HG02588 (cell line): ENCODE measurements around the gene OR5B2.
"Not testable (repeated sequence)": the region's sequence is repeated elsewhere in the genome, so short reads cannot be mapped to it uniquely, and the experiment has no call there.

Source experiments
- ATAC-seq: cut with Tn5 transposase; IDR thresholded peaks from one replicate; pipeline ENCODE4 v1.9.1; 2021; ENCODE audit warnings: mild to moderate bottlenecking, moderate library complexity; ENCODE audit not compliant: unreplicated experiment

The OR5B2 gene

DNA sequence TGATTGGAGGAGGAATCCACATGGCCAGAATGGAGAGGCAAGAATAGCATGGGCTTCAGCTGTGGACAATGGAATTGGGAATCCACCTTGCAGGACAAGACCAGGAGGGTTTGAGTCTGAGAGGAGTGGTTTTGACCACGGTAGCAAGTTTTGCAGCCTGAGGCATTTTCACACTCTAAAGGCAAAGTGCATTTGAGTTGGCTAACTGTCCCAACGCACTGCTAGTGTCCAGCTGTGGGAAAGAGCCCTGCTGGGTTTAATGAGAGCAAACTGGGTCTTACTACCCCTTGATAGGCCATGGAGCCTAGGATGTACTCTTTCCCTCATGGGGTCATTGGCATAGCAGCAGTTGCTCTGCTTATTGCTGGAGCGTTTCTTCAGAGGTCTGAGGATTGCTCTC is at the start of gene OR5B2:
TSS of gene OR5B2 (minus strand) at position 101 of the 400 bp plus-strand sequence. CDS start 4,860 bp downstream, outside the sequence.
- ATAC-seq: no peak

DNA sequence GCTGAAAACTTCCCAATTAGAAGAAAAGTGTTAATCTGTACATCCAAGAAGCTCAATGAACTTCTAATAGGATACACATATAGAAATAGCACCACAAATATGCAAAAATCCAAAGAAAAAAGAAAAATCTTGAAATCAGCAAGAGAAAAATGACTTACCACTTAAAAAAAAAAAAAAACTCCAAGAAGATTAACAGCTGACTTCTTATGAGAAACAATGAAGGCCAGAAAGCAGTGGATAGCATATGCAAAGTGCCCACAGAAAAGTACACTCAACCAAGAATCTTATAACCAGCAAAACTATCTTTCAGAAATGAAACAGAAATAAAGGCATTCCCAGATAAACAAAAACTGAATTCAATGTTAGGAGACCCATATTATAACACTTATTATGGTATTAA is 44.0 kb upstream of the OR5B2 start:
- no peak for ATAC-seq

DNA sequence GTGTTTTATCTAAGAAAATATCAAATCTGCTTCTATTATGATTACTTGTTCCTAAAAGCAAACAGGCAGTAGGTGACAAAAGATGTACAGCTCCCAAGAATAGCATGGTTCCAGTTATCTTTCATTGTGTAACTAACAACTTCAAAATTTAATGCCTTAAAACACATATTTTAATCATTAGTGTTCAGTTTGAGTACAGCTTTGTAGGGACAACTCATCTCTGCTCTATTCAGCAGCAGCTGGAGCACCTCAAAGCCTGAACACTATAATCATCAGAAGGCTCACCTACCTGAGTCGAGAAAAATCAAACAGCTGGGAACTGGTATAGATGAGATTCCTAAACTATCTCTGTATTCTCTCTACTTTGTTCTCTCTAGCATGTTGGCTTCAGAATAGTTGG is 38.4 kb upstream of the OR5B2 start:
- ATAC-seq: no peak

DNA sequence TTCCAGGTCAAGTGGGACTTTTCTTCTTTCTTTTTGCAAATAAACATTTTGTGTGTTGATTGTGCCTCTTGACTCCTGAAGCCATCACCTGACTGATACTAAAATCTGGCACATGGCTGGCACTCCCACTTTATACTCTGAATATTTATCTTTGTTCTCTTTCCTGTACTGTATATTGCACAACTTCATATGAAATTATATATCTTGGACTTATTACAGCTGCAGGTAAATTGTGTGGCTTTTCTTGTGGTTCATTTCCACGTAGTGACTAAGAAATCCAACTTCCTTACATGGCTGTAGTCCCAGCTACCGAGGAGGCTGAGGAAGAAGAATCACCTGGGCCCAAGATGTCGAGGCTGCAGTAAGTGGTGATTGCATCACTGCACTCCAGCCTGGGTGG is 37.8 kb upstream of the OR5B2 start:
- no peak for ATAC-seq

DNA sequence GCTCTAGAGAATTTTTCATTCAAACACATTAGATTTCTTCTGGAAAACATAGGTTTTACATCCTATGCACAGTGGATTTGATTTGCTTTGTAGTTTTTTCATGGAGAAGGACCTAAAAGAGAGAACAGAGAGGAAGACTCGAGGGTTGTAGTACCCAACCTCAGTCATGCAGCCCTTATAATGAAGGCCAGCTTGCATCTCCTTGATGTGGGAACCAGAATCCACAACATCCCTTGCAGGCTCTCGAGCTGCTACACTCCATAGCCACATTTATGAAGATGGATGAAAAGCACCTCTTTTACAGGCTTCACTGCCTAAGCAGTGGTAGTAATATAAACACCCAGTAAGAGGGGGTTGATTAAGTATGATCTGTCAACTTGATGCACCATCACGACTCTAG is 23.7 kb upstream of the OR5B2 start:
- no peak for ATAC-seq

DNA sequence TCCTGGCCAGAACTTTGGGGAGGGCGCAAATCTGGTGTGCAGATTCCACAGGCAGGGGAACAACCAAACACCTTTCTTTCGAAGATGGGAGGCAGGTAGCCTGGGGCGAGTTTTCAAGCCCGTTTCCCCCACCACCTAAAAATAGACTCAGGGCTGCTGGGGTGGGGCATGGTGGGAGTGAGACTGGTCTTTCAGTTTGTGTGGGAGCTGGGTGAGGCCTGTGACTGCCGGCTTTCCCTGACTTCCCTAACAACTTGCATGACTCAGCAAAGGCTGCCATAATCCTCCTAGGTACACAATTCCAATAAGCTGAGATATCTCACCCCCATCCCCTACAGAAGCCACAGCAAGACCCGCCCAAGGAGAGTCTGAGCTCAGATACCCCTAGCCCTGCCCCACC is 18.4 kb upstream of the OR5B2 start:
- no peak for ATAC-seq

DNA sequence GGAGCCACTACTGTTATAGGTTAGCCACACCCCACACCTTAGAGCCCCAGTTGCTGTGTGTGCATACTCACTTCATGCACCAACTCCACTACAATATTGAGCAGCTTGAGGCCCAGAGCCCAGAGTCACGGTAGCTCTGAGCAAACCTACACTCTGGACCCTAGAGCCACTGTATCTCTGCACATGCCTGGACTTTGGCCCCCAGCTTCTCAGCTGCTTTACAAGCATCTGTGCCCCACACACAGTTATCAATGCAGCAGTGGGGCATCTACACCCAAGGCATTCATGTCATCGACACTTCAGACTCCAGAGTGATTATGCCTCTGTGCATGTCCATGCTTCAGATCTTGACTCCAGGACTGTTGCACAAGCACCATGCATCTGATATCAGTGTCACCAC is 16.4 kb upstream of the OR5B2 start:
- ATAC-seq: no peak

DNA sequence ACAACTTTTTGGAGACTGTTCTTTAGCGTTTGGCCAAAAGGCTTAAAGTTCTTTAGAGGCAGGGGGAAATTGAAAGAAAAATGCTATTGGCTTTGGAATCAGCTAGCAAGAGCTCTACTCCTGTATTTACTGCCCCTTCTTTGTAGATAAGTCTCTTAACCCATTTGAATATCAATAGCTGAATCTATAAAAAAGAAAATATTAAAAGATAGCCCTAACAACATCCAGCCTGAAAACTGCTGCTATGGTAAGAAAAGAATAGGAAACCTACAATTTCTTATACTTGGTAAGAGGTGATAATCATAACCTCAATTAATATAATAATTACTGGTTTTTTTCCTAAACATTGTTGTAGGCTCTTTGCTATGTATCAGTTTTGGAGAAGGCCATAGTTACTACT is 14.2 kb upstream of the OR5B2 start, which contains the start of gene OR5B12:
TSS of gene OR5B12 (minus strand) at position 101 of the 400 bp plus-strand sequence. CDS start 2,085 bp downstream, outside the sequence.
- ATAC-seq: no peak

DNA sequence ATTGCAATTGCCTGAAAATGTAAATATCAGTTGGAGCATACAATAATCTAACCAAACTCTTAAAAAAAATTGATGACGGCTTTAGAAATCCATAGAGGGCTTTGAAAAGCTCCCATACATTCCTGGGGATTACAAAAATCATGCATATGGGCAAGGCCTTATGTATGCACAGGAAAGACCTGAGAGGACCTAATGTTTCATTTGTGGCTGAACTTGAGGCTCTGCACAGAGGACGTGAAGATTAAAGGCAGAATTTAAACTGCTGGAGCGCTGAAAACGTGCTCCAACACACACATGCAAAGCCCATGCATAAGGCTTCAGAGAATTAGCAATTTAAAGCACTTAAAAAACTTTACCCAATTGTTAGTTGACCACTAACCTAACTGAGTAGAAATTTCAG is 10.6 kb upstream of the OR5B2 start:
- ATAC-seq: no peak

DNA sequence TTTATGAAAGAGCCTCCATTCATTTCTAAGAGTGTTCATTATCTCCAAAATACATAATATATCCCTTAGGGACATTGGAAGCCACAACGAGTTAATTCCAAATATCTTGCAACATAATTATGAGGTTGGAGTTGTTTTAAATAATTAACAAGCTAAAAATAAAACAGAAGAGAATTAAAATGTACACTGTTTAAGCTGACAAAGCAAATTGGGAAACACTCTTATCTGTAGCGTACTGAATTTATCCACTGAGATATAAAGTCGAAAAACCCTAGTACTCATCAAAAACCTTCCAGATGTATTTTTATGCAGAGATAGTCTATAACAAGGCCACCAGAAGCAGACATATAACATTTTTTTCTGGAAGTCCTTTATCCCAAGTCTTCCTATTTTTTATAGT is 6.3 kb upstream of the OR5B2 start:
- ATAC-seq: no peak

DNA sequence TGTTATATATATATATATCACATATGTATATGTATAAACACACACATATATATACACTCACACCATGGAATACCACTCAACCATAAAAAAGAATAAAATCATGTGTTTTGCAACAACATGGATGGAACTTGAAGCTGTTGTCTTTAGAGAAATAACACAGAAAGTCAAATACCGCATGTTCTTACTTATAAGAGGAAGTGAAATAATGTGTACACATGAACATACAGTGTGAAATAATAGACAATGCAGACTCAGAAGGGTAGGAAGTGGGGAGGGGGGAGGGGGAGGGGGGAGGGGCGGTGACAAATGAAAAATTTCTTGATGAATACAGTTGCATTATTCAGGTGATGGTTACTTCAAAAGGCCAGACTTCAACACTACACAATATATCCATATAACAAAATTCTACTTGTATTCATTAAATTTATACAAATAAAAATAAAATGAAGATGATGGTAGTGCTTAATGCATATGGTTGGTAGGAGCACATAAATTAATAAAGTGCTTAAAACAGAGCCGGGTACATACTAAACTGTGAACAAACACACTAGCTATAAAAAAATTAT is 5.8 kb upstream of the OR5B2 start:
- no peak for ATAC-seq

DNA sequence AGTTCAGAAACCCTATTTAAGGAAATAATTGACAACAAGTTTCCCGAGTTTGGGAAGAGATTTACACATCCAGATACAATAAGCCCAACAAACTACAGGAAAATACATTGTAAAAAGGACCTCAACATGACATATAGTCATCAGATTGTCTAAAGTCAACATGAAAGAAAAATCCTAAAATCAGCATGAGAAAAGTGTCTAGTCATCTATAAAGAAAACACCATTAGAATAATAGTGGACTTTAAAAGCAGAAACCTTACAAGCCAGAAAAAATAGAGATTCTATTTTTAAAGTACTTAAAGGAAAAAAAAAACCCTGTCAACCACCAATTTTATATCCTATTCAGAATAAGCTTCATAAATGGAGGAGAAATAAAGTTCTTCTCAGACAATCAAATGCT is 1.4 kb upstream of the OR5B2 start:
- ATAC-seq: no peak

DNA sequence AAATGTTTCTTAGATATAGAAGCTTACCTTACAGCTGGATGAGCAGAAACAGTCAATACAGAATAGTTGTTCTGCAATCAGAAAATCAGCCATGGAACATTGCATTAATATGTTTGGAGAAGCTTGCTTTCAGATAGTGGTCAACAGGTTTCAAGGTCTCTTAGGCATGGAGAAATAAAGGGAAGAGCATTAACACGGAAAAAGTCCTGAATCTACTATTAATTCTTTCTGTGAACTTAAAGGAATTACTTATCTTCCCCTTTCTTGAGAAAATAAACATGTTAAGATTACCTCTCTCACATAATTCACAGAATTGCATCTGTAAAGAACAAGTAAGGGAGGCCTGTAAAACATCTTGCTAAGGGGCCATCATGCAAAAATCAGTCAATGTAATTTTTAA is 21.1 kb downstream of the OR5B2 start, which contains the start of gene OR5B3:
TSS of gene OR5B3 (minus strand) at position 101 of the 400 bp plus-strand sequence. CDS start 3,465 bp downstream, outside the sequence.
- ATAC-seq: no peak

DNA sequence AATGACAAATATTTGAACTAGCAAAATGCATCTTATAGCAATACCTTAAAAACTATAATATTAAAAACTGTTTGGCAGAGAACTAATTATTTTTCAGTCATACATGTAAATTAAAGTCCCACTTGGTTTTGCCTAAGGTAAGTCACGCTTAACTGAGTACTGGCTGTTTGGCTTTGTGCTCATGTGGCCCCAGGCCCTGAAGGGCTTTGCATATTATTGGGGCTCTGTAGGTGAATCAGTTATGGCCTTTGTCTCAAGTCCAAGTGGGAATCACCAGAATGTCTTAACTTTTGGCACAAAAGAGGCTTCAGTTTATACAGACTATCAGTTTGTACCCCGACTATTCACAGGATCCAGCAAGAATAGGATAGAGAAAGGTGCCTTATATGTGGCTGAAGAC is 28.3 kb downstream of the OR5B2 start:
- not testable (repeated sequence) for ATAC-seq

DNA sequence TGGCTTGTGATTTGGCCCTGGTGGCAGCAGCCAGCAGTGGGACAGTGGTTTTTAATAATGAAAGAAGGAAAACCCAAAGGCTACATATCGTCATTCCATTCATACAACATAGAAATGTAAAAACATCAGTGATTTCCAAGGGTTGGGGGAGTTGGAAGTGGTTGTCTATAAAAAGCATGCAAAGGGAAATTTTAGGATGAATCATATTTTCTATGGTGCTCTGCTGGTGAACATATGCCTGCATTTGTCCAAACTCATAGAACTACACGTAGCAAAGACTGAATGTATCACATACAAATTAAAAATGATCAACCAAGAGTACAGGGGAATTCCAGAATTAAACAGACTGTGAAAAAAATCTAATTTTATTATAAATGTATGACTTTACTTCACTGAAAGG is 32.3 kb downstream of the OR5B2 start:
- ATAC-seq: no peak

DNA sequence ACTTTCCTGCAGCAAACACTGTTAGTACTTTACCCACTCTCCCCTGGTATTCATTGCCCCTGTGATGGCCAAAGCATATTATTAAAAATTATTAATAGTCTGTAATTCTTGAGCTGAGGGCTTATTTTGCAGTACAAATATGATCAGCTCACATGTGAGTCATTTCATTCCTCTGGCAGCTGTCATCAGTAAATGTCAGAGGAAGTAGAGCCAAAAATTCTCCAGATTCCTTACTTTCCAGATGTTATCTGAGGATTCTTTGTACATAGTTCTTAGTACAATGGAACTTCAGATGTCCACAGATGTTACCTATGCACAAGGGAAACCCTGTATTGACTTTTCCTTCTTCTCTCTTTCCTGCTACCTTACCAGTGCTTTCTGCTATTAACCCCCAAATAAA is 33.7 kb downstream of the OR5B2 start:
- no peak for ATAC-seq

DNA sequence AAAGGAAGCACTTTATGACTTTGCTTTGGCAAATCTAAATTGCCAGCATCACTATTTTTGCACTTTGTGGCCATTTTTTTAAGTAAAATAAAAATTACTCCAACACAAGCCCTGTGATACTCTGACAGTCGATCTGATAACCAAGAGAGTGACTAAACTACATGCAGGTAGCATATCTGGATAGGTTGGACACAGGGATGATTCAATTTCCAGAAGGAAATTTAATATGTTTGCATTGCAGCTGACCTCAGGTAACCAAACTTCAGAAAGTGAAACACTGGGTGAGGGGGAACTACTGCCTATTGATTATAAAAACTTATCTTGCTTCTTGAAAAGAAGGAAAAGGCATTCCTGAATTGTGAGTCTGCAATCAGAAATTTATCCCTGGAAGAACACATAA is 35.2 kb downstream of the OR5B2 start:
- ATAC-seq: no peak

DNA sequence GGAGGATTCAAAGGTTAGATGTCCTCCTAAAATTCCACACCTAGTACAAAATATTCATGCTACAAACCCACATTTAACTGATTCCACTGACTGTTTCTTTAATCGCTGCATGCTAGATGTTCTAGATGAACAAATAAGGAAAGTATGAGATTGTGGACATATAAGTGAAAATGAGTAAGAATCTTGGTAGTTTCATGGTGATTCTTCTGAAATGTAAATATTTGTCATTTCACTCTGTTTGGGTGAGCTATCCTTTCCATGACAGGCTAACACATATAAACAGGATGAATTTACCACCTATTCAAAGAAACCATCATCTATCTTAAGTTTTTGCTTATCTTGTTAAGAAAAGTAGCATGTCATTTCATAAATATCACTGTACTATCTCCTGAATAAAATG is 36.0 kb downstream of the OR5B2 start:
- ATAC-seq: no peak

DNA sequence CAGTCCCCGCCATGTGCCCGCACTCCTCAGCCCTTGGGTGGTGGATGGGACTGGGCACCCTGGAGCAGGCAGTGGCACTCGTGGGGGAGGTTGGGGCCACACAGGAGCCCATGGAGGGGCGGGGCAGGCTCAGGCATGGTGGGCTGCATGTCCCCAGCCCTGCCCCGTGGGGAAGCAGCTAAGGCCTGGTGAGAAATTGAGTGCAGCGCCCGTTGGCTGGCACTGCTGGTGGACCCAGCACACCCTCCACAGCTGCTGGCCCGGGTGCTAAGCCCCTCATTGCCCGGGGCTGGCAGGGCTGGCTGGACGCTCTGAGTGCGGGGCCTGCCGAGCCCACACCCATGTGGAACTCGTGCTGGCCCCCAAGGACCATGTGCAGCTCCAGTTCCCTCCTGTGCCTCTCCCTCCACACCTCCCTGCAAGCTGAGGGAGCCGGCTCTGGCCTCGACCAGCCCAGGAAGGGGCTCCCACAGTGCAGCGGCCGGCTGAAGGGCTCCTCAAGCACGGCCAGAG is 37.3 kb downstream of the OR5B2 start:
- no peak for ATAC-seq
